Omental fat pad (tissue), 4 donors: Measurements from ENCODE around the gene LRRC18. TPM values are rescaled to one million over a fixed set of nuclear protein-coding genes. Genes with fewer than 3 reads are reported as not detected.

Source experiments
- ATAC-seq: fragments of 150-250 bp; one replicate; pipeline ENCODE4 v1.9.1; 2016; ENCODE audit warnings: mild to moderate bottlenecking, moderate library complexity; ENCODE audit not compliant: low FRiP score
- DNase-seq: peaks from one replicate; pipeline ENCODE4 v3.0.0-alpha.2; 2019; ENCODE audit warnings: low spot score
- CTCF ChIP-seq, 3 donors: fragments of 450-650 bp; IDR thresholded peaks; one replicate each; pipeline ENCODE4 v1.5.1; 2016 to 2017; ENCODE audit warnings: antibody characterized with exemption in 3 of 3, mild to moderate bottlenecking in 3 of 3, moderate library complexity in 2 of 3
- total RNA-seq, 4 donors: library from RNA; depleted of rRNA; stranded (reverse); fragments of >200 nt; gene quantifications; one replicate each; pipeline ENCODE4 v1.1.0, GENCODE V29; 2016

LRRC18 gene
- total RNA-seq, 4 donors from 2014 or later = not detected

- ATAC-seq (no peak), DNase-seq (no peak)
- no peak for TF ChIP-seq CTCF (IDR thresholded peaks at IDR 0.05)
These were observed 25.8 kb upstream of the LRRC18 start for GRCh38 chr10:48965460-48965859.

GRCh38 chr10:48964038-48964437, 24.4 kb upstream of the LRRC18 start:
- DNase-seq (no peak), ATAC-seq (no peak)
- no peak for TF ChIP-seq CTCF (IDR thresholded peaks at IDR 0.05)

- DNase-seq = no peak
- no peak for ATAC-seq
- TF ChIP-seq CTCF (IDR thresholded peaks at IDR 0.05) = no peak
These were observed 19.1 kb upstream of the LRRC18 start for GRCh38 chr10:48958598-48959190.

DNA sequence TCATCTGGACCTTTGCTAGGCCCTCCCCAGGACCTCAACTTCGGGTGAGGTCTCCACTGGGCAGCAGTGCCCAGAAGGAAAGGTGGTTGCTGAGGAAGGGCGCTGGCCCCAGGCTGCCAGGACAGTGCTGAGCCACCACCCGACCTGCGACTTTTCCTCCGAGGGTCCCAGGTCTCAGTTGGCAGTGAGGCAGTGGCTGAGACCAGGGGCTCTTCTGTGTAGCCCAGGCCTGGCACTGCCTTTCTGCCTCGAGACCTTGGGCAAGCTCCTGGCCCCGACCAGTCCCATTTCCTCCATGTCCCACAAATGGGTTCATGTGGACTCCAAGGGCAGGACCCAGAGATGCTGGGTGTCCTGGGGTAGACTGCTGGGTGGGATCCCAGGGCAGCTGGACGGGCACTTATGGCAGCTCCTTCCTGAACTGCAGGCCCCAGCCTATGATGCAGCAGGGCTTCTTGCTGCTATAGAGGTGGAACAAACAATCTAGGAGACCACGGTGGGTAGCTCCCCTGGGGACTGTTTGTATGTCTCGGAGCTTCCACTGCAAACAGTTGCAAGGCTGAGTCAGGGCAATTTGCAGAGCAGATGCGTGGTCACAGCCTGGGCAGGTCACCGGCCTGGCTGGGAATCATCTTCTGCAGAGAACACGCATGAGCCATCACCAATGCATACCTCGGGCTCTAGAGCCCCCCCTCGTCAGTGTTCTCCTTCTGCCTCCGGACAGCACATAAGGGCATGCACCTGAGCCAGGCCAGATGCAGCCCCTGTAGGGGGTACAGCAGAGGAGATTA, 17.9 kb upstream of the LRRC18 start:
- no peak for ATAC-seq
- DNase-seq = no peak
- TF ChIP-seq CTCF (IDR thresholded peaks at IDR 0.05) = no peak

DNA sequence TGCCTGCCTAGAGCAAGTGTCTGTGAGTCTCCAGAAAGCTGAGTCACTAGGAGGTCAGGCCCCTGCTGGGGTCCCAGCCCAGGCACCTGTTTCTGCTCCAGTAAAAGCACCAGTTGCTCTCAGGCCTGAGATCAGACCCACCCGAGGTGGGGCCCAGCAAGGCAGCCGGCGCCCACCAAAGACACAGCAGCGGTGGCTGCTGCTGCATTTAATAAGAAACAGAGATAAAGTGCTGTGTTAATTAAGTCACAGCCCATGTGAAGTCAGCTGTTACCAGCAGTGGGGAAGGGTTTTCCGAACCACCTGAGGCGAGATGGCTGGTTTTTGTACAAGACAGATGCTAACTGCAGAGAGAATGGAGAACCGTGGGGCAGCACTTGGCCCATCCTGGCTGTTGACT, 12.1 kb upstream of the LRRC18 start:
- no peak for TF ChIP-seq CTCF (IDR thresholded peaks at IDR 0.05)
- DNase-seq (no peak), ATAC-seq (no peak)

DNA sequence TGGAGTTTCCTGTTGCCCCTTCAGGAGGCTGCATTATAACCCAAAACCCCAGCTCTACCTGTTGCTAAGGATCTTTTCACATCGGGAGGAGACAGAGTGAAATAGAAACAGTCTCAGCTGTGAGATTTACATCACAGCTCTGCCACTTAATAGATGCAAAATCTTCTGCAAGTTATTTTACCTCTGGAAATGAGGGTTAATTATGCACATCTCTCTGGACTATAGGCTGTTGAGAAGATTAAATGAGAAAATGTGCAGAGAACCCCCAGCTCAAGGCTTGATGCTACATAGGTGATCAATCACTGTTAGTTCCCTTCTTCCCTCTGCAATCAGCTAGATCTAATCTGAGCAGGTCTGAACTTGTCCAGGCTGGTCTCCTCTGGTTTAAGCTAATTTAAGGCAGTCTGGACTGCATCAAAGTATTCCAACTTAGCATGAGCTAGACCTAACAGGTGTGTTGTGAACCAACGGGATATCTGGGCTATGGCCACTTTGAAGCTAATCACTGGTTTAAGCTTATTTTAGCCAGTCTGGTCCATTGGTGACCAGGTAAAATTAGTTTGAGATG, 8.9 kb upstream of the LRRC18 start:
- ATAC-seq (no peak), DNase-seq (no peak)

More for the DNA sequence above, 8.9 kb upstream of the LRRC18 start:
- TF ChIP-seq CTCF (IDR thresholded peaks at IDR 0.05) = no peak
